Glomerular visceral epithelial cell (primary cell): ENCODE results near the gene SYT7.

ENCODE experiments used
- DNase-seq: peaks from one replicate; pipeline ENCODE4 v3.0.0-alpha.2; 2016; ENCODE audit errors: extremely low spot score

Gene SYT7

DNA sequence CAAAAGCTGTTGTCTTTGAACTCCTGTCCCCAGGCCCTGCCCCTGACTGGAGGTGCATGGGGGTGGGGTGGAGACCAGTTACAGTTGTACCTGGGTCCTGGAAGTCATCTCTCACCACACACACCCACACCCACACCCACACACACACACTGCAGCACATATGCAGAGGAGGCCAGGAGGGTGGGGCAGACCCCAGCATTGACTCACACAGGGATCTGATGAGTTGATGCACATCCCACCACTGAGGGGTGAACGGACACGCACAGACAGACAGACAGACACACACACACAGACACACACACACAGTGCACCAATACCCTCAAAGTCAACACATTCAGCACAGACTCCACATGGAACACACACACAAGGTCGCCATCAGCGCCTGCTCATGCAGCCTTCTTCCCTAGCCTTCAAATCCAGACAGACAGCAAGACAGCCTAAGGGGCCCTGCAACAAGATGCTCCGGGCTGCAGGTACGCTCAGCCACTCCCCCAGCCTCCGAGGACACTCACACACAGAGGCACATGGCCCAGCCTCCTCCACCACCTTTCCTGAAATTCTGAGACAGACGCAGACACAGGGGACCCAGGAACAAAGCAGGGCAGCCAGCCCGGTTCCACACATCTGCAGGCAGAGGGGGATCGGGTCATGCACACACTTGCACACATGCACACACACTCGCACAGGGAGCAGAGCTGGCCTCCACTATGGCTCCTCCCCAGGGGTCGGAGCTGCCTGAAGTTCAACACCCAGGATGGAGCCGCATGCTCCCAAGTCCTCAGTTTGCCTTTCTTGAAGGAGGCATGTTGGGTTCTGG, 26.5 kb downstream of the SYT7 start:
- no peak for DNase-seq

- no peak for DNase-seq
Observed at GRCh38 chr11:61553373-61554171, 27.3 kb downstream of the SYT7 start.

GRCh38 chr11:61552108-61552635, 28.7 kb downstream of the SYT7 start:
- no peak for DNase-seq

DNA sequence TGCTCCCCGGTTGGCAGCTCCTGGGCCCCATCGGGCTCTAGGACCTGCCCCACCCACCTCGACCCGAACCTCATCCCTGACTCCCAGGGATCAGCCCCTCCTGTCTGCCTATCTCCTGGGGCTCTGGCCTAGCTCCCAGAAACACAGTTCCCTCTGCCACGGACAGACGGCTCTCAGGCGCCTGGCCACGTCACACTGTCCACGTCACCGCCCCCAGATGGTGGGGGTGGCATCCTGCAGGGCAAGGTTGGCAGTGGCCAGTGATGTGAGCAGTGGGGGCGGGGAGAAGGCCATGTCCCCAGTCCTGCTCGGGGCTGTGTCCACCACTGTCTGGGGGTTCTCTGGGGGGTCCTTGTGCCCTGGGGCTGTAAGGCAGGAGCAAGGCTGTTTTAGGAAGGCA, 29.2 kb downstream of the SYT7 start:
- DNase-seq: no peak

GRCh38 chr11:61550665-61551227, 30.1 kb downstream of the SYT7 start:
- no peak for DNase-seq

DNA sequence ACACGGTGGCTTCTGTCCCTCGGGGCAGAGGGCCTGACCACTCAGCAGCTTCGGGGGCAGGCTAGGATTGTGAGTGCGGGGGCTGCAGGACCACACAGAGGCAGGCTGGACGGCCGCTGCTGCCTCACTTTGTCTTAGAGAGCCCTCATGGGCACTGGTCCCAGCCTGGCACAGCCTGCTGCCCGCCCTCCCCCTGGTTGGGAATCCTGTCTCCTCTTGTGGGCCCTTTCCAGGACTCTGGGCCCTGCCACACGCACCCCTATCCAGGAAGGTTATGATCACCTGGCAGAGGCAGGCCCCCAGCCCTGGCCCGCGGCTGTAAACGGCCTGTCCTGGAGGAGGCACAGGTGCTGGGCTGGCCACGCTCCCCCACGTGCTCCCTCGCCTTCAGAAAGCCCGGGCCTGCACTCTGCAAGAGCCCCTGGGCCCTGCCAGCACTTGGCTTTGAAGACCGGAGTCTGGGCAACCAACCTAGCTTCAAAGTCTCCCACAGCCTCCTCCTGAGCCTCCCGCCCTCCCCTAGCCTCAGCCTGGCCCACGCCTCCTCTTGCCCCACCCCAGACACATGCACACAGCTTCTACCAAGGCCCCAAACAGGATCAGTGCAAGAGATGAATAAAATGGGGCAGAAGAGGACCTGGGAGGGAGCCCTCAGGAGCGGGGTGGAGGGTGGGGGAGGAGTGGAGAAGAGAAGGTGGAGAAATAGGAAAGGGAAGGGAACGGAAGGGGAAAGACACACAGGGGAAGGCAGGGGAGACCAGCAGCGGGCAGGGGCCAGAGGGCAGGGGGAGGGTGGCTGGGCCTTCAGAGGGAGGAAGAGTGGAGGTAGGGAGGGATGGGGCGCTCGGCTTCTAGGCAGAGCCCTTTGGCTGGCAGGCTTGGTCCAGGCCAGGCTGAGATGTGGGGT, 31.0 kb downstream of the SYT7 start:
- DNase-seq: no peak

DNA sequence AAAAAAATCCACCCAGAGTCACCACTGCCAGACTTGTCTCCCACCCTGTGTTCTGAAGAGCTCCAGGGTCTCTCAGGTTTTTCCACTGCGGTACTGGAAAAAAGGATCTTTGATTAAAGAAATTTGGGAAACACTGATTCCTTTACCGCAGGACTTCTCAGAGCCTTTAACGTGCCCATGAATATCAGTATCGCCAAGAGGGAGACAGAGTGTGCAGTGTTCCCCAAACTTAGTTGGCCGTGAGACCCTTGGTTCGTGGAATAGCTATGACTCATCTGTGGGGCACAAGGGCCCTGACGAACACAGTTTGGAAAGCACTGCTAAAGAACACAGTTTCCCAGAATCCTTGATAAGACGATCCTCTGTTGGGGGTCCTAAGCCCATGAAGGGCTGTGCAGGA, 31.7 kb downstream of the SYT7 start:
- no peak for DNase-seq

- no peak for DNase-seq
Observed at GRCh38 chr11:61547246-61547645, 33.6 kb downstream of the SYT7 start.

DNA sequence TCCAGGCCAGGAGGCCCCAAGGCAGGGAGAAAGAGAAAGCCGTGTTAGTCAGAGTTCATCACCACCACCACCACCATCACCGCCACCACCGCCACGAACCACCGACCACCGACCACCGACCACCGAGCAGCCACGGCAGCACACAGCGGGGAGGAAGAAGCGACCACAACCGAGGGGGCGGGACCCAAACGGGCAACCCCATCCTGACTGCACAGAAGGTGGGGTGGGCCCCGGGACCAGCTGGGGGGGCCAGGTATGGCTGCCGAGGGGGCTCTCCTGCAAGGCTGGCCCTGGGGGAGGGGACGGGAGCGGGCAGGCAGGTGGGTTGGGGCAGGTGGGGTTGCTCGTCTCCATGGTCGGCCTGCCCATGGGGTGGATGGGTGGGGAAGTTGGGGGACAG, 34.2 kb downstream of the SYT7 start:
- DNase-seq: no peak

- DNase-seq: no peak
Observed at GRCh38 chr11:61545921-61546320, 35.0 kb downstream of the SYT7 start.

GRCh38 chr11:61545341-61545740, 35.5 kb downstream of the SYT7 start:
- DNase-seq: no peak

DNA sequence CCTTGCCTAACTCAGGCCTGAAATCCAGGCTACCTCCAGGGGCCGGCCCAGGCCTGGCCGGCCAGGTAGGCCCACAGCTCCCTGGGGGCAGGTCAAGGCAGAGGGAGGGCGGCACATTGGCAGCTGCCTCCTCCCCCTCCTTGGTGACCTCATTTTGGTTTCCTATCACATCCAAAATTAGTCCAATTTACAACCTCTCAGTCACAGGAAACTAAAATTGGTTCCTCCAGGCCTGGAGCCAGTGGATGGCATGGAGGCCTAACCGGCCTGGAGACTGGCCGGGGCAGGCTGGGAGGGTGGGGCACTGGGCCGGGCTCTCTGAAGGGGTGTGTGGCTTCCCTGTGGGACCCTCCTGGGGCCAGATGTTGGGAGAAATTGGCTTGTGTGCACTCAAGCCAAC, 36.4 kb downstream of the SYT7 start:
- DNase-seq: no peak

DNA sequence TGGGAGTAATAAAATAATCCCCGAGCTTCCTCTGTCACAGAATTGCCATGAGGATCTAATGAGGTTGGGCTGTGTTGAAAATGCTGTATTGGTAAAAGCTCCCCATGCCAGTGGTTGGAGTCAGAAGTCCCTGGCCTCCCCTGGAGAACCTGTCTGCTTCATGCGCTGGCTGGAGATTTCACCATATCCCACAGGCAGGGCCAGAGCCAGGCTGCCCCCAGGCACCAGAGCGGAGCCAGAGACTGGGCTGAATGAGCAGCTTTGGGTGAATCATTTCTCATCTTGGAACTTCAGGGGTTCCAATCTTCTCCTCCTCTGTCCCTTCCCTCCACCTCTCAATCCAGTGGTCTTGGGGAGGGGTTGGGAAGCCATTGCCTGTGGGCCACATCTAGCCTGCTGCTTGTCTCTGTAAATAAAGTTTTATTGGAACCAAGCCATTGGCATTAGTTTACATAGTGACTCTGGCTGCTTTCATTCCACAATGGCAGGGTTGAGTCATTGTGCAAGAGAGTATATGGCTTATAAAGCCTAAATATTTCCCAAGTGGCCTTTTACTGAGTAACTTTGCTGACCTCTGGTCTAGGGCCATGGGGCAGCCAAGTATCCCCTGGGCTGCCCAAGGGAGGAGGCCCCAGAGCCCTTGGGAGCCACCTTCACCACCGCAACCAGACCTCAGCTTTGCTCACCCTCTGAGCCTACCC, 37.1 kb downstream of the SYT7 start:
- no peak for DNase-seq

DNA sequence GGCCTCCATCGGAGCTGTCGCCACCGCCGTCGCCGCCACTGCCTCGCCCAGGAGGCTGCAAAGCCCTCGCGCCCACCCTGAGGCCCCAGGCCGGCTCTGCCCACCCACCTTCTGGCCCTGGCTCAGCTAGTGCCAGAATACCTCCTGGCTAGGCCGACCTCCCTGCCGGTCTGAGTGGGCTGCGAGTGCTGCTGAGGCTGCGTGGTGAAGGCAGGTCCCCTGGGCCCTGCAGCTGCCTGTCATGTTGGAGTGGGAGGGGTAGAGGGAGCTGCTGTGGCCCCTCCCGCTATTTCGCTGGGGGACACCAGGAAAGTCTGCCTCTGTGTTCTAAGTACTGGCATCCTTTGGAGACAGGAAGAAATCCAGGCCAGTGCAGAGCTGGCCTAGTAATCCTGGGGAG, 38.2 kb downstream of the SYT7 start:
- no peak for DNase-seq

DNA sequence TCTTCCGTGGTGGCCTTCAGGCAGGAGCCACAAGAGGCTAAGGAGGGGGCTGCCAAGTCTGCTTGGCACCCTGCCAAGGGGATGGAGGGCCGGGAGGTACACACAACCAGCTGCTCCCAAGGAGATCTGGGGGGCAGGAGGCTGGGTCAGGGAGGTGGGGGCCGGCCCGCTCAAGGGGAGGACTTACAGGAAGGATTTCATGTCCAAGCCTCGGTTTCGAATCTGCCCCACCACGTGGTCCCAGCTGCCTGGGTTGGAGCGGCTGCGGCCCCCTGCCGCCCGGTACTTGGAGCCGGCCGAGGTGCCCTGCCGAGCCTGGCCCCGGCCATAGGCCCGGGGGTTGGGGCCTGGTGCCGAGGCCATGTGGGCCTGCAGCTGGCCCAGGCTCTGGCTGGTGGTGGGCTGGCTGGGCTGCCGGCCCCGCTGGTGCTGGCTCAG, 38.8 kb downstream of the SYT7 start:
- DNase-seq: no peak

- DNase-seq: no peak
Observed at GRCh38 chr11:61541598-61541997, 39.3 kb downstream of the SYT7 start.

DNA sequence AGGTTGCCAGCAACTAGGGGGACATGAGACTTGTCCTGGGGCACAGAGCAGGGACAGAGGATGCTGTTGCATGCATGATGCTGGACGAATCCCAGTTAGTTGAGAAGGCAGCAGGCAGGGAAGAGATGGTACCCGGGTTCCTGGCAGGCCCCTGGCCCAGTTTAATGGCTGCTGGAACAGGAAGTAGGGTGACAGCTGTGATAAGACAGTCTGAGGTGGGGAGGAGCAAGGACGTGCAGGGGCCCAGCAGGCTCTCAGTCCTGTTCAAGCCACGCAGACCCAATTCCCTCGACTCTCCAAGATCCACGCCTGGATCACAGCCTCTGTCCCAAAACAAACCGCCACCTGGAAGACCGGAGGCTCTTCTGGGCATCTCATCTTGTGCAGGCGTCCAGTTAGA, 40.3 kb downstream of the SYT7 start:
- DNase-seq: no peak

GRCh38 chr11:61539831-61540357, 41.0 kb downstream of the SYT7 start:
- no peak for DNase-seq

DNA sequence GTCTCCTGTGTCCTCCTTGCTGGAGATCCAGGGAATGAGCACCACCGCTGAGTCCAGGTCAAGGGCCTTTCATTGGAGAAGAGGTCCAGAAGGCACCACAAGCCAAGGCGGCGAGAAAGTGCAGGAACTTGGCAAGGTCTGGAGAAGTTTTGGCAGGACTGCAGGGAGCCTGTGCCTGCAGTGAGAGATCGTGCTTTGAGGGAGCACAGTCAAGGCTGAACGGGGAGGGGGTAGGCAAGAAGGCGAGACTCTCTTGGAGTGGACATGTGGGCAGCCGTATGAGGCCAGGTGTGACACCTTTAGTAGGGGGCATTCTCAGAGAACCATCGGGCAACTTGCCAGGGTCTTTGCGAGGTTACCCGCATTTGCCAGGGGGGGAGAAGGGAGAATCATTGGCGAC, 41.9 kb downstream of the SYT7 start:
- DNase-seq: no peak

- no peak for DNase-seq
Observed at GRCh38 chr11:61538636-61538961, 42.3 kb downstream of the SYT7 start.

GRCh38 chr11:61537326-61537725, 43.5 kb downstream of the SYT7 start:
- DNase-seq: no peak
